PFSK-1 (cell line): ENCODE measurements around the gene RFX2.

Source experiments
- FOXP2 ChIP-seq: optimal IDR thresholded peaks from 2 replicates; pipeline ENCODE3; 2011; ENCODE audit warnings: borderline replicate concordance, control low read depth, inconsistent platforms; ENCODE audit not compliant: insufficient read depth; ENCODE audit errors: extremely low read length, extremely low read depth
- POLR2AphosphoS5 ChIP-seq: IDR thresholded peaks from 2 replicates; pipeline ENCODE4 v1.6.1; 2012; ENCODE audit warnings: low read depth, mild to moderate bottlenecking, control low read depth, low read length, moderate library complexity
- REST ChIP-seq, 2 experiments: IDR thresholded peaks; 2 replicates each; pipeline versions ENCODE4 v1.6.1 to v1.8.0; 2011 to 2012; ENCODE audit warnings: low read depth in 2 of 2, low read length in 2 of 2, control low read depth in 1 of 2, inconsistent platforms in 1 of 2, mild to moderate bottlenecking in 1 of 2, moderate library complexity in 1 of 2; ENCODE audit not compliant: insufficient read depth in 1 of 2
- SIN3A ChIP-seq: IDR thresholded peaks from 2 replicates; pipeline ENCODE4 v1.6.1; 2012; ENCODE audit warnings: mild to moderate bottlenecking, low read length, moderate library complexity, borderline replicate concordance; ENCODE audit not compliant: insufficient read depth
- TAF1 ChIP-seq: IDR thresholded peaks from 2 replicates; pipeline ENCODE4 v1.6.1; 2012; ENCODE audit warnings: low read length, control low read depth, borderline replicate concordance; ENCODE audit not compliant: insufficient read depth

- TF ChIP-seq POLR2AphosphoS5 (no peak), REST (IDR thresholded peaks at IDR 0.05; ENCODE audit: insufficient read depth in 1 of 2, low read depth in 2 of 2, low read length in 2 of 2) (no peak), SIN3A (no peak), TAF1 (no peak), FOXP2 (no peak)
These were observed 47.2 kb downstream of the RFX2 start for GRCh38 chr19:6062961-6063575.
